ENCODE measurements around the gene WIPF2.

Gene WIPF2
- total RNA-seq: 44.2 to 74.2 reads per million in 2 donors

DNA sequence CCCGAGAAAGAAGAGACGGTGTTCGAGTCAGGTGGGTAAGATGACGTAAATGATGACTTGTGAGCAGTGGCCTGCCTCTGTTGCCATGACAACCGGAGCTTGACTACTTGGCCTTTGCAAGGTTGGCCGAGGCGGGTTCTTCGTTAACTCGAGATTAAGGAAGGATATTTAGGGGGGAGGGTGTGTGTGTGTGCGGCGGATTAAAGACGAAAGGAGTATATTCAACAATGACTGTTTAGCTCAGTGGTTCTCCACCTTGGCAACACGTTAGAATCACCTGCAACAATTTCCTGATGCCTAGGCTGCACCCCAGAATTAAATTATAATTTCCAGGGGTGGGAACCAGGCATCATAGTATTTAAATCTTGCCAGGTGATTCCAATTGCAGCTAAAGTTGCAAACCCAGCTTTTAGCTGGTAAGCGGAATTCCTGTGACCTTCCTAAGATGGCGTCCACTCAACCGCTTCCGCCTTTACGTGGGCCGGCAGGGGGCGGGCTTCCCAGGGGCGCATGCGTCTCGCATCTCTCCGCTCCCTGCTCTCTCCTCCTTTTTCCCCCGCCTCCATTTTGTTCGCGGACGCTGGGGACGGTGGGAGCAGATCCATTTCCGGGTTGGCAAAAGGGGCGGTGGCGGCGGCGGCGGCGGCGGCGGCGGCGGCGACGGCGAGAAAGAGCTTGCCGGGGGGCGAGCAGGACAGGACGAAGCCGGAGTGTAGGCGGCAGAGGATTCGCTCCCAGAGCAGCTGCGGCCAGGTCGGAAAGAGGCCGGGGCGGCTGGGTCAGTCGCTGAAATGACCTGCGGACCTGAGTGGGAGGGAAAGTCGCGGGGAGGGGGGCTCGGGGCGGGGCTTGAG, at the start of gene WIPF2:
WIPF2 (plus strand) TSS at position 565 of the 854 bp plus-strand sequence. CDS start 37,156 bp downstream, outside the sequence.
- peak; percentile 92 to 97 (median 95) for DNase-seq

DNA sequence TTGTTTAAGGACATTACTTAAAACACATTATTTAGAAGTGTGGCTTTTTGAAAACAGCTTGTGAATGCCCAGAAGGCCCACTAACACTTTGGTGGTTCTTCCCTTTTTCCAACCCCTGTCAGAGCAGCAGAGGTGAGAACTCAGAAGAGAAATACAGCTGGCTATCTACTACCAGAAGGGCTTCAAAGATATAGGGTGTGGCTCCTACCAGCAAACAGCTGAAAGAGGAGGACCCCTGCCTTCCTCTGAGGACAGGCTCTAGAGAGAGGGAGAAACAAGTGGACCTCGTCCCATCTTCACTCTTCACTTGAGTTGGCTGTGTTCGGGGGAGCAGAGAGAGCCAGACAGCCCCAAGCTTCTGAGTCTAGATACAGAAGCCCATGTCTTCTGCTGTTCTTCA, 48.8 kb upstream of the WIPF2 start:
- no peak for DNase-seq

- no peak for DNase-seq
Measured at GRCh38 chr17:40171750-40172149, 47.4 kb upstream of the WIPF2 start.

GRCh38 chr17:40173091-40173777, 45.9 kb upstream of the WIPF2 start:
- no peak for DNase-seq

GRCh38 chr17:40173778-40174135, 45.3 kb upstream of the WIPF2 start:
- no peak for DNase-seq

DNA sequence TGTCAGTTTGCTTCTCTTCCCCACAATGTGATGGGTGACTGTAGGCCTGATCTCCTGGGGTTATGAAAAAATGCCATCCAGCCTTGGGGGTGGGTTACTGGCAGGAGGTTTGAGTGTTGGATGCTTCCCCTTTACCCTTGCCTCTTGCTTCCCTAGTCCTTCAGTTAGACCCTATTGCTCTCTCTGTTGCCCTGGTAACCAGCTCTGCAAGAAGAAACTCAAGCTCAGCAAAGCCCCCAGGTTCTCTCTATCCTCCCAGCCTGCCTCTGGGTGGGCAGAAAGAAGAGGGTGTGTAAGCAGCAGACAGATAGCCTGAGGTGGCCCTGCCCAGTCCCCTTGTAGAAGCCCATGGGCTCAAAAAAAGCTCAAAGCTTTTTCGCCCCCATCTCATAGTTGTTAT, 44.6 kb upstream of the WIPF2 start:
- DNase-seq: no peak

DNA sequence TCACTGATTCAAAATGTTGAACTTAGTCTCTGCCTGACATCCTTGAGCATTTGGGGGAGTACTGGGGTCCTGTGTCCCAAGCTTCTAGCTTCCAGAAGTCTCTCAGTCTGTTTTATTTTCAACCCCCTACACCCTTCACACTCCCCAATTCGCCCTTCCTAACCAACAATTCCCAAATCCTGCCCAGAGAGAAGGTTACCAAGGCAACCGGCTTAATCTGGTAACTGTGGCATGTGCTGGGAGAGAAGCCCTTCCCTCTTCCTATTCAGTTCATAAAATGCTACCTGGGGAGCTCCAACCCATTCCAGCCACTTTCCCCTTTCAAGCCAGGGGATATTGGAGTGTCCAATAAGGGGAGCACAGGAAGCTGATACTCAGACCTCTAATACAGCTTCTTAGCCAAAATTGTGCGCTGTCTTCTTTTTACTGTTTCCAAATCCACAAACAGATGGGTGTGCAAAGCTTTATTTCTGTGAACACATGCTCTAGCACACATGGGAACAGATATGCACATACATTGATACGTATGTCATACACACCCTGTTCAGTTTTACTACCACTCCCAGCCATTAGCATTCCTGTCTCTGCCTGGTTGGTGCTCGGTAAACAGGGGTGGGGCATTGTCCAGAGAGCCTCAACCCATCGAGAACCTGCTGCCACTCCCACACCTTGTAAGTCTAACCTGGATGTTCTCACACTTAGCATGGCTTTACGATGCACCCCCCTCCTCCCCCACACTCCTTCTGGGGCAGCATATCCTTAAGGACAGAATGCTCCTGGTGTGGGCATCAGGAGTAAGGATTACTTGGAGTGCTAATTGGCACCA, 43.0 kb upstream of the WIPF2 start:
- no peak for DNase-seq

DNA sequence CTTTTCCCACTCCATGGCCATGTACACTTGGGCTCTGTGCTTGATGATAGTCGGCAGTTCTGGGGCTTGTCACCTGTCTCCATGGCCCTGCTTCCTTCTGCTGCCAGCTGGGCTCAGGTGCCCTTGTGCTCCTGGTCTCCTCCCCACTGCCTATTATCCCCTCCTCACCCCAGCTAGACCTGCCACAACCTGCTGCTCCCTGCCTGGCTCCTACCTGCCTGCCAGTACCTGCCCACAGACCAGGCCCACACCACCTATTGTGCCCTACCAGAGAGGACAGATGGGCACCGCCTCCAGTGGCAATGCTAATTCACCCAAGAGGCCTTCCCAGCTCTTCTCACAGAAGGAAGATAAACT, 42.4 kb upstream of the WIPF2 start:
- DNase-seq: no peak

DNA sequence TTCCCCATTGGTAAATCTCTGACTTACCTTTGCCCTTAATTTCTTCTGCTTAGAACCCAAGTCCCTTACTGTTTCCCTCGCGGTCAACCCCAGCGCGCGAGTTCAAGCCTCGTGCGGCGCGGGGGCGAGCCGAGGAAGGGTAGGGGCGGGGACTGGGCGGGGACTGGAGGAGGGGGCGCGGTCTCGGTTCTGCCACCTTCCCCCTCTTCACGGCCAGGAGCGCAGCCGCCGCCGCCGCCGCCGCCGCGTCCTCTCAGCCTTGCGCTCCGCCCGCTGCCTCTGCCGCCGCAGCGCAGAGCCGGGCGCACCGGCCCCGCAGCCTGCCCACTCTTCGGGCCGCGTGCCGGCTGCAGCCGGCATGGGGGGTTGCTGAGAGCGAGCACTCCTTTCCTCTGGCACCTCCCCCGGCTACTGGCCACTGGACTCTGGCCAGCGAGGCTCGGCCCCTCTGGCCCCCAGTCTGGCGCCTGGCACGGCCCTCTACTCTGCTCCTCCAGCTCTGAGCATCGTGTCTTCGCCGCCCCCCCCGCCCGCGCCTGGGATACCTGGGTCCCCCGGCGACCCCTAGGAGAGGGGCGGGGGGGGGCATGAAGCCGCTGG, 41.7 kb upstream of the WIPF2 start, which contains the start of gene RAPGEFL1:
RAPGEFL1 (plus strand) TSS at position 196 of the 600 bp plus-strand sequence; CDS start at position 588, 392 bp downstream.
- peak; percentile 58 to 90 (median 77) for DNase-seq

DNA sequence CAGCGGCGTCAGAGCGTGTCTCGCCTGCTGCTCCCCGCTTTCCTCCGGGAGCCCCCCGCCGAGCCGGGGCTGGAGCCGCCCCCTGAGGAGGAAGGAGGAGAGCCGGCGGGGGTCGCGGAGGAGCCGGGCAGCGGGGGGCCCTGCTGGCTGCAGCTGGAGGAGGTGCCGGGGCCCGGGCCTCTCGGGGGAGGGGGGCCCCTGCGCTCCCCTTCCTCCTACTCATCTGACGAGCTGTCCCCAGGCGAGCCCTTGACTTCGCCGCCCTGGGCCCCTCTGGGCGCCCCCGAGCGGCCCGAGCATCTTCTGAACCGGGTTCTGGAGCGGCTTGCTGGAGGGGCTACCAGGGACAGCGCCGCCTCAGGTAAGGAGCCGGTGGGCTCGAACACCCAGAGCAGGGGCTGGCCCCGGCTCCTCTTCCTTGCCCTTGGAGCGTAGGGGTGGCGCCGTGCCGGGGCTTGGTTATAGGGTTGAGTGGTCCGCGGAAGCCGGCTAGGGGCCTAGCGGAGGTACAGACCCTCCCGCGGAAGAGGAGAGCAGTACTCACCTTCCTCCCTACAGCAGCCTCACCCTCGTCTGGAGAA, 41.0 kb upstream of the WIPF2 start:
- no peak for DNase-seq

- no peak for DNase-seq
Measured at GRCh38 chr17:40178660-40179059, 40.4 kb upstream of the WIPF2 start.

- no peak for DNase-seq
Measured at GRCh38 chr17:40179923-40180659, 39.0 kb upstream of the WIPF2 start.

DNA sequence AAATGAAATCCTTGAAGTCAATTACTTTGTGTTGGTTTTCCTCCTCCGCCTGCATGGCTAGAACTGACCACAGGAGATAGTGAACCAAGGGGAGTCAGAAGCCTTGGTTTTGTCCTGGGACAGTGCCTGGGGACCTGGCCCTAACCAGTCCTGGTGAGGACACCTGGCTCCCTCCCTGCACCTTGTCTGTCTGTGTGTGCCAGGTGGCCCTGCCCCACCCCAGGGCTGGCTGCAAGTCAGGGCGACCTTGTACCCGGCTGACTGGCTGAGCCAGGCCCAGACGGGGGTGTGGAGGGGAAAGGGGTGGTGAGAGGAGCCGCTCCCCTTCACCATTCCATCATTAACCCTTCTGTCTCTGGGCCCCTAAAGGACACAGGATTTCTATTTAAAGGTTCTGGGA, 38.4 kb upstream of the WIPF2 start:
- DNase-seq: no peak

GRCh38 chr17:40181205-40181604, 37.9 kb upstream of the WIPF2 start:
- DNase-seq: no peak

DNA sequence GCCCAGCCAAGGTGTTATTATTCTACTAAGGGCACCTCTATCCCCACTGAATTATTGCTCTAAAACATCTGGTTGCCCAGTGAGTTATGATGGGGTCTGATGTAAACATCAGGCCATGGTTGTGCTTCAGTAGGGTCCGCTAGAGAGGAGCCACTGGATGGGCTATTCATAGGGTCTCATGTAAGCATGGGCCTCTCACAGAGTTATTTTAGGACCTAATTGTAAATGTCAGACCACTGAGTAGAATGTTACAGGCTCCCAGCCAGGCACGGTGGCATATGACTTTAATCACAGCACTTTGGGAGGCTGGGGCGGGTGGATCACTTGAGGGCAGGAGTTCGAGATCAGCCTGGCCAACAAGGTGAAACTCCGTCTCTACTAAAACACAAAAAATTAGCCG, 36.5 kb upstream of the WIPF2 start:
- no peak for DNase-seq

DNA sequence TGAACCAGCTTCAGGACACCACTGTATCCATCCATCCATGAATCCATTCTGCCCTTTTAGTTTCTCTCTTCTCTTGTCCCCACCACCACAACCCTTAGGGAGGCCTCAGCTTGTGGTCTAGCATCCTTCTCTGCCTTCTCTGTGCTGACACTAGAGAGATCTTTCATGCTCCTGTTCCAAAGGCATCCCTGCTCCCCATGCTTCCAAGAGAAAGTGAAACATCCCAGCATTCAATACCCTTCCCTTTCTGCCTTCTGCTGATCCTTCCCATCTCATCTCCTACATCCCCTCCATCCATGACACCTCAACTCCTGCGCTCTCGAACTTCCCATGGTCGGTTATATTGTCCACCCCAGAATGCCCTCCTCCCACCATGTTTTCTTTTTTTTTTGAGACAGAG, 31.9 kb upstream of the WIPF2 start:
- no peak for DNase-seq

DNA sequence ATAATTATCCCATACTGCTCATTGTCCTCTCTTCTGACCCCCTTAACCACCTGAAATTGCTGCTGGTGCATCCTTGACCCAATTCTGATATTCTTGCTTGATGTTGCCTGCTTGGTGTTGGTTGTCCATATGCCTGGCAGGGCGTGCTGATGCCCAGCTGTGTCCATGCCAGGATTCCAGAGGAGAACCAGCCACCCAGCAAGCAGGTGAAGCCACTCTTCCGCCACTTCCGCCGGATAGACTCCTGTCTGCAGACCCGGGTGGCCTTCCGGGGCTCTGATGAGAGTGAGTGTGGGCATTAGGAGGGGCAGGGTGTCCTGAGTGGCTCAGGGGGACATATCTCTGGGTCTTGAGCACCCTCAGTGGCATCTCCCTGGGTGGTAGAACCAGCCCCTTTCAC, 30.4 kb upstream of the WIPF2 start:
- no peak for DNase-seq

GRCh38 chr17:40190197-40191021, 28.7 kb upstream of the WIPF2 start:
- peak in 2 of 5 experiments; percentile 19 to 31 for DNase-seq

DNA sequence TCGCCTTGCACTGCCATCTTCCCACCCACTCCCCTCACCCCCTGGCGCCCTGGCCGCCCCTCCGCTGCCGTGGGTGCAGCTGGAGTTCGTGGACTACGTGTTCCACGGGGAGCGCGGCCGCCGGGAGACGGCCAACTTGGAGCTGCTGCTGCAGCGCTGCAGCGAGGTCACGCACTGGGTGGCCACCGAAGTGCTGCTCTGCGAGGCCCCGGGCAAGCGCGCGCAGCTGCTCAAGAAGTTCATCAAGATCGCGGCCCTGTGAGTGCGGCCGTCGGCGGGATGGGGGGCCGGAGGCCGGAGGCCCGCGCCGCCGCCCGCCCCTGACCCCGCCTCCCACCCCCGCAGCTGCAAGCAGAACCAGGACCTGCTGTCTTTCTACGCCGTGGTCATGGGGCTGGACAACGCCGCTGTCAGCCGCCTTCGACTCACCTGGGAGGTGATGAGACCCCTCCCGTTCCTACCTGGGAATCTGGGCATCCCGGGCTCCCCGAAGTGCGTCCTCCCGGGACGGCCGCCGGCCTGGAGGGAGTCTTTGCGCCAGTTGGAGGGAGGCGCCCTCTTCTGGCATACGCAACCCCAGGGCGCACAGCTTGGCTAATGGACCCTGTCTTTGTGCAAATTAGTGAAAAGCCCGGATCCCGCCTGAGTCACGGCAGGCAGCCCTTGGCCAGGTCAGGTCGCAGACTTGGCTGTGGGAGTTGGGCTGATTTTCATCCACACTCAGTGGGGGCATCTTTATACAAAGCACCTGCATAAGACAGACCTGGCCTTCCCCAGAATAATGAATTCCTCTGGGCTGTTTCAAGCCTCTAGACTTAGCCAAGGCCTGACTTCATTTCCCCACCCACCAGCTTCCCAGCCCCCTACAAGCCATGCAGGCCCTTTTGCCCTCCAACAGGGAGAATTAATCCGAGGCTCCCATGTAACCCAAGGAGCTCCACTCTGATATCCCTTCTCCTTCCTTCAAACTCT, 27.6 kb upstream of the WIPF2 start:
- DNase-seq: peak; percentile 34 to 67 (median 49)

All from T-helper 2 cell (primary cell).